Breast epithelium (tissue), 3 donors: ENCODE data around the gene NQO2.

ENCODE experiments used
- CTCF ChIP-seq, 3 donors: fragments of 450-650 bp; IDR thresholded peaks; one replicate each; pipeline ENCODE4 v1.5.1; 2016 to 2017; ENCODE audit warnings: antibody characterized with exemption in 3 of 3, mild to moderate bottlenecking in 3 of 3, moderate library complexity in 3 of 3
- POLR2A ChIP-seq: fragments of 450-650 bp; IDR thresholded peaks from one replicate; pipeline ENCODE4 v1.6.1; 2016; ENCODE audit warnings: antibody characterized with exemption, mild to moderate bottlenecking, moderate library complexity
- POLR2AphosphoS5 ChIP-seq, 3 donors: sonication (generic); formaldehyde crosslinking; IDR thresholded peaks; one replicate each; pipeline ENCODE4 v1.6.1; 2017; ENCODE audit warnings: antibody characterized with exemption in 3 of 3

- TF ChIP-seq CTCF (IDR thresholded peaks at IDR 0.05) (no peak), POLR2A (no peak), POLR2AphosphoS5 (IDR thresholded peaks at IDR 0.05) (no peak)
These were observed 61.8 kb downstream of the NQO2 start for GRCh38 chr6:3061501-3061941.
